Fibroblast of the aortic adventitia (primary cell): ENCODE measurements around the gene RNF32. TPM values are rescaled to one million over a fixed set of nuclear protein-coding genes. Genes with fewer than 3 reads are reported as not detected.

ENCODE experiments used
- DNase-seq: peaks from one replicate; pipeline ENCODE4 v3.0.0-alpha.2; 2010; ENCODE audit warnings: low read depth
- H3K4me3 ChIP-seq: 2 replicates; pipeline ENCODE4 v1.5.1; 2011; ENCODE audit warnings: low read depth, mild to moderate bottlenecking, control low read depth, low read length, moderate library complexity
- CTCF ChIP-seq: IDR thresholded peaks from 2 replicates; pipeline ENCODE4 v1.5.1; 2011; ENCODE audit warnings: mild to moderate bottlenecking, low read length, control low read depth, inconsistent platforms; ENCODE audit not compliant: insufficient read depth
- total RNA-seq: library from RNA; depleted of rRNA; stranded (reverse); fragments of >200 nt; gene quantifications from 2 replicates; pipeline ENCODE4 v1.2.3, GENCODE V29; 2012; ENCODE audit warnings: low replicate concordance

RNF32 gene
- total RNA-seq, 1 donor, result 0.54 TPM

- H3K4me3 ChIP-seq, result no peak overlapping the region
- TF ChIP-seq CTCF, result no peak
- DNase-seq, result no peak
These were observed 26.0 kb downstream of the RNF32 start for GRCh38 chr7:156666368-156667109.

- no peak for DNase-seq
- H3K4me3 ChIP-seq, result no peak overlapping the region
- TF ChIP-seq CTCF, result no peak
These were observed 26.5 kb downstream of the RNF32 start for GRCh38 chr7:156667110-156667426.

GRCh38 chr7:156668130-156668741 is 27.7 kb downstream of the RNF32 start:
- H3K4me3 ChIP-seq, result no peak overlapping the region
- no peak for DNase-seq
- TF ChIP-seq CTCF, result no peak

GRCh38 chr7:156669035-156669828 is 28.7 kb downstream of the RNF32 start:
- DNase-seq, result no peak
- TF ChIP-seq CTCF, result no peak
- H3K4me3 ChIP-seq, result no peak overlapping the region

- TF ChIP-seq CTCF, result no peak
- no peak for DNase-seq
- H3K4me3 ChIP-seq, result no peak overlapping the region
These were observed 32.9 kb downstream of the RNF32 start for GRCh38 chr7:156673454-156673853.

GRCh38 chr7:156673902-156674301 is 33.3 kb downstream of the RNF32 start:
- H3K4me3 ChIP-seq, result no peak overlapping the region
- no peak for DNase-seq
- no peak for TF ChIP-seq CTCF
